Measurements from ENCODE around the gene TPD52L2.
"Not testable (repeated sequence)": the region's sequence is repeated elsewhere in the genome, so short reads cannot be mapped to it uniquely, and the experiment has no call there.

TPD52L2 gene

GRCh38 chr20:63898882-63899558 lies 34.0 kb downstream of the TPD52L2 start:
- no peak for DNase-seq

- no peak for DNase-seq
Measured at GRCh38 chr20:63900413-63900812, 35.3 kb downstream of the TPD52L2 start.

GRCh38 chr20:63903796-63904561 lies 38.9 kb downstream of the TPD52L2 start:
- DNase-seq: no peak

GRCh38 chr20:63908008-63908682 lies 43.1 kb downstream of the TPD52L2 start:
- no peak for DNase-seq

GRCh38 chr20:63911176-63911575 lies 46.1 kb downstream of the TPD52L2 start:
- no peak for DNase-seq

- DNase-seq: no peak
Measured at GRCh38 chr20:63913768-63914167, 48.7 kb downstream of the TPD52L2 start.

GRCh38 chr20:63915471-63915870 lies 50.4 kb downstream of the TPD52L2 start:
- DNase-seq: no peak

GRCh38 chr20:63916371-63916939 lies 51.4 kb downstream of the TPD52L2 start:
- not testable (repeated sequence) for DNase-seq

GRCh38 chr20:63917811-63918210 lies 52.7 kb downstream of the TPD52L2 start:
- DNase-seq: no peak

GRCh38 chr20:63919130-63919529 lies 54.1 kb downstream of the TPD52L2 start:
- no peak for DNase-seq

GRCh38 chr20:63920226-63920625 lies 55.2 kb downstream of the TPD52L2 start:
- DNase-seq: no peak

GRCh38 chr20:63923651-63924050 lies 58.6 kb downstream of the TPD52L2 start:
- DNase-seq: no peak

- DNase-seq: no peak
Measured at GRCh38 chr20:63924241-63924640, 59.2 kb downstream of the TPD52L2 start.

- no peak for DNase-seq
Measured at GRCh38 chr20:63926298-63926697, 61.2 kb downstream of the TPD52L2 start.

- DNase-seq: no peak
Measured at GRCh38 chr20:63929071-63929470, 64.0 kb downstream of the TPD52L2 start.

- not testable (repeated sequence) for DNase-seq
Measured at GRCh38 chr20:63929473-63929883, 64.4 kb downstream of the TPD52L2 start.

GRCh38 chr20:63930971-63931553 lies 66.0 kb downstream of the TPD52L2 start:
- DNase-seq: no peak

GRCh38 chr20:63931735-63932134 lies 66.7 kb downstream of the TPD52L2 start:
- DNase-seq: no peak

GRCh38 chr20:63932606-63933160 lies 67.6 kb downstream of the TPD52L2 start:
- no peak for DNase-seq

GRCh38 chr20:63933646-63934045 lies 68.6 kb downstream of the TPD52L2 start:
- no peak for DNase-seq

- DNase-seq: no peak
Measured at GRCh38 chr20:63934271-63935068, 69.4 kb downstream of the TPD52L2 start.

- no peak for DNase-seq
Measured at GRCh38 chr20:63935447-63935846, 70.4 kb downstream of the TPD52L2 start.
